SK-N-SH (cell line): ENCODE data around the gene ABCB10. TPM values are rescaled to one million over a fixed set of nuclear protein-coding genes. Genes with fewer than 3 reads are reported as not detected.

Source experiments
- CTCF ChIA-PET: fragments of 300-600, 350-600 bp; formaldehyde crosslinking; extraction: SDS; loops from one replicate; lab custom pipeline; 2021; lab: Yijun Ruan, JAX
- POLR2A ChIA-PET: fragments of 350-600 bp; sonication (Branson Sonifier 250); formaldehyde crosslinking; extraction: SDS; loops from one replicate; lab custom pipeline; 2020; ENCODE audit warnings: antibody characterized with exemption, inconsistent platforms; lab: Yijun Ruan, JAX
- DNase-seq: peaks from one replicate; pipeline ENCODE4 v3.0.0; 2012
- H2AFZ ChIP-seq: fragments of 200-600 bp; sonication (generic); 2 replicates; pipeline ENCODE4 v1.8.1; 2016; ENCODE audit warnings: antibody characterized with exemption, mild to moderate bottlenecking, low read depth
- H3F3A ChIP-seq: fragments of 200-600 bp; sonication (generic); replicated peaks from 2 replicates; pipeline ENCODE3; 2016; ENCODE audit warnings: antibody characterized with exemption, mild to moderate bottlenecking; ENCODE audit not compliant: insufficient read depth
- H3K27ac ChIP-seq, 2 experiments: fragments of 200-500 bp in 1 of 2; fragments of 200-600 bp in 1 of 2; sonication (Bioruptor generic) in 1 of 2; sonication (generic), shearing (Covaris generic) in 1 of 2; 2 replicates each; pipeline versions ENCODE4 v1.5.1 to v1.6.1; 2014 to 2016; ENCODE audit warnings: low read depth in 2 of 2, inconsistent platforms in 1 of 2, low read length in 1 of 2, mild to moderate bottlenecking in 1 of 2, mixed read lengths in 1 of 2
- H3K27me3 ChIP-seq: fragments of 200-600 bp; sonication (generic), shearing (Covaris generic); 2 replicates; pipeline ENCODE4 v1.6.1; 2016; ENCODE audit warnings: mixed run types; ENCODE audit not compliant: insufficient read depth
- H3K36me3 ChIP-seq, 2 experiments: fragments of 200-500 bp in 1 of 2; fragments of 200-600 bp in 1 of 2; sonication (Bioruptor generic) in 1 of 2; sonication (generic) in 1 of 2; replicated peaks in 1 of 2; 2 replicates each; pipeline versions ENCODE3 to v1.5.1; 2014 to 2016; ENCODE audit warnings: low read length in 1 of 2, mild to moderate bottlenecking in 1 of 2; ENCODE audit not compliant: insufficient read depth in 2 of 2, control insufficient read depth in 1 of 2
- H3K4me1 ChIP-seq, 2 experiments: fragments of 200-500 bp in 1 of 2; fragments of 200-600 bp in 1 of 2; sonication (Bioruptor generic) in 1 of 2; sonication (generic), shearing (Covaris generic) in 1 of 2; 2 replicates each; pipeline versions ENCODE4 v1.5.1 to v1.6.1; 2014 to 2016; ENCODE audit warnings: low read depth in 1 of 2, low read length in 1 of 2, mixed run types in 1 of 2; ENCODE audit not compliant: insufficient read depth in 2 of 2, control insufficient read depth in 1 of 2
- H3K4me2 ChIP-seq: fragments of 200-600 bp; sonication (generic), shearing (Covaris generic); 2 replicates; pipeline ENCODE4 v1.6.1; 2017; ENCODE audit warnings: mixed run types
- H3K4me3 ChIP-seq, 2 experiments: fragments of 200-500 bp in 1 of 2; fragments of 200-600 bp in 1 of 2; sonication (Bioruptor generic) in 1 of 2; sonication (generic), shearing (Covaris generic) in 1 of 2; 2 replicates each; pipeline versions ENCODE4 v1.5.1 to v1.8.1; 2014 to 2016; ENCODE audit warnings: low read depth in 2 of 2, inconsistent platforms in 1 of 2, low read length in 1 of 2, mild to moderate bottlenecking in 1 of 2, mixed read lengths in 1 of 2, moderate library complexity in 1 of 2
- H3K79me2 ChIP-seq: fragments of 200-600 bp; sonication (generic); 2 replicates; pipeline ENCODE4 v1.8.1; 2017; ENCODE audit warnings: mild to moderate bottlenecking; ENCODE audit not compliant: insufficient read depth
- H3K9ac ChIP-seq: fragments of 200-600 bp; sonication (generic); 2 replicates; pipeline ENCODE4 v1.6.1; 2017; ENCODE audit warnings: mixed run types
- H3K9me2 ChIP-seq: fragments of 200-600 bp; sonication (generic); 2 replicates; pipeline ENCODE4 v1.6.1; 2017; ENCODE audit warnings: mixed run types
- H3K9me3 ChIP-seq: fragments of 200-600 bp; sonication (generic); 2 replicates; pipeline ENCODE4 v1.6.1; 2017; ENCODE audit warnings: mixed run types, mild to moderate bottlenecking, moderate library complexity
- H4K20me1 ChIP-seq: fragments of 200-600 bp; sonication (generic); 2 replicates; pipeline ENCODE4 v1.6.1; 2017; ENCODE audit warnings: mild to moderate bottlenecking, mixed run types; ENCODE audit not compliant: insufficient read depth
- CHD2 ChIP-seq: fragments of 150-350 bp; IDR thresholded peaks from 2 replicates; pipeline ENCODE4 v1.6.1; 2018; ENCODE audit warnings: low read length; ENCODE audit not compliant: partially characterized antibody
- FOSL2 ChIP-seq: IDR thresholded peaks from 2 replicates; pipeline ENCODE4 v1.4.0; 2012; ENCODE audit warnings: low read depth, mild to moderate bottlenecking, moderate library complexity, borderline replicate concordance
- FOXJ3 ChIP-seq: sonication (generic); formaldehyde crosslinking; IDR thresholded peaks from 2 replicates; pipeline ENCODE4 v1.5.1; 2020; ENCODE audit warnings: mild to moderate bottlenecking, missing genetic modification reagents
- GABPA ChIP-seq: IDR thresholded peaks from 2 replicates; pipeline ENCODE4 v1.4.0; 2012; ENCODE audit warnings: low read depth, mild to moderate bottlenecking
- IRF3 ChIP-seq: fragments of 150-350 bp; IDR thresholded peaks from 2 replicates; pipeline ENCODE4 v1.6.1; 2016; ENCODE audit warnings: mild to moderate bottlenecking, low read depth, low read length
- MXI1 ChIP-seq: IDR thresholded peaks from 2 replicates; pipeline ENCODE4 v1.6.1; 2012; ENCODE audit warnings: mild to moderate bottlenecking, low read depth, low read length, improper control_type of control experiment
- NFIC ChIP-seq: IDR thresholded peaks from 2 replicates; pipeline ENCODE4 v1.4.0; 2012; ENCODE audit warnings: borderline replicate concordance
- PBX3 ChIP-seq: IDR thresholded peaks from 2 replicates; pipeline ENCODE4; 2012
- POLR2AphosphoS5 ChIP-seq: IDR thresholded peaks from 2 replicates; pipeline ENCODE4 v1.6.1; 2012; ENCODE audit warnings: low read depth, low read length
- RAD21 ChIP-seq: IDR thresholded peaks from 2 replicates; pipeline ENCODE4 v1.6.1; 2012; ENCODE audit warnings: mild to moderate bottlenecking, low read length
- RCOR1 ChIP-seq: fragments of 150-350 bp; IDR thresholded peaks from 2 replicates; pipeline ENCODE4 v1.6.1; 2017; ENCODE audit warnings: antibody characterized with exemption, low read length
- SIN3A ChIP-seq: IDR thresholded peaks from 2 replicates; pipeline ENCODE4 v1.6.1; 2012; ENCODE audit warnings: low read depth, mild to moderate bottlenecking, low read length, moderate library complexity, borderline replicate concordance
- TAF1 ChIP-seq: IDR thresholded peaks from 2 replicates; pipeline ENCODE4 v1.6.1; 2012; ENCODE audit warnings: low read depth, mild to moderate bottlenecking, low read length, moderate library complexity, borderline replicate concordance
- TCF12 ChIP-seq: IDR thresholded peaks from 2 replicates; pipeline ENCODE4 v1.4.0; 2012
- USF1 ChIP-seq: IDR thresholded peaks from 2 replicates; pipeline ENCODE4 v1.4.0; 2012; ENCODE audit warnings: low read depth, borderline replicate concordance
- WGBS: methylation state at CpG from one replicate; pipeline ENCODE4 v1.1.6; 2017; ENCODE audit warnings: low lambda C conversion rate; 5-methylcytosine and 5-hydroxymethylcytosine counted together
- polyA plus RNA-seq, 3 experiments: library from polyadenylated mRNA; depleted of rRNA; stranded (reverse); fragments of >200 nt; gene quantifications; 2 replicates each; pipeline ENCODE4 v1.2.3, GENCODE V29; 2012
- TF ChIP-seq, protein P1 (sequence below): IDR thresholded peaks from 2 replicates; pipeline ENCODE4 v1.4.0; 2012; ENCODE audit warnings: low read depth

Gene ABCB10
- polyA plus RNA-seq, 1 of the 3 experiments (the other 2 are of a cell fraction): 5.7 TPM

- POLR2A ChIA-PET: no interaction called here
These were observed 71.3 kb downstream of the ABCB10 start for GRCh38 chr1:229487181-229487580.

DNA sequence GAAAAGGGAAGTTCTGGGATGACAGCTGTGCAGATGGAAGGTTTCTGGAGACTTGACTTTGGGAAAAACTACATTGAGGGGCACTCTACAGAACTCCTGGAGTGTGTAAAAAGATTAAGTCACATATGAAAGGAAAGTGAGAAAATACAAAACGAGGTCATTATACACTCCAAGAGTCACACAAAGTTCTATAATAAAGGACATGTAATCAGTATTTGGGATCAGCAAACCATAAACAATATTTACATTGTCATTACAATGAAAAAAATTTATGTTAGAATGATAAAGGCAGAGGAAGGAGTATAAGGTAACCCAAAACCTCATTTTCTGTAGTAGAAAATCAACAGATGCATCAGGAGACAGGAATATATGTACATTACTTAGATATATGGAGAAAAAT is 73.2 kb downstream of the ABCB10 start:
- Histone ChIP-seq H3K9me2 (no peaks in the 10 kb centered on the region), H4K20me1 (no peaks in the 10 kb centered on the region), H3K36me3 (peaks cover 56 to 74% of the 10 kb centered on the region in 2 experiments), H3F3A (no peaks in the 10 kb centered on the region), H3K79me2 (no peaks in the 10 kb centered on the region), H3K4me1 (peaks cover 0 to 5% of the 10 kb centered on the region in 2 experiments; a peak in 1 of 4 replicates), H3K4me3 (no peak overlapping the region), H3K27ac (no peak overlapping the region), H3K27me3 (no peaks in the 10 kb centered on the region), H2AFZ (no peak overlapping the region), H3K4me2 (no peak overlapping the region), H3K9ac (no peak overlapping the region), H3K9me3 (no peaks in the 10 kb centered on the region)
- ChIA-PET POLR2A (no interaction called here), CTCF (interaction anchor here (1.0 to 8.7 kb wide), 3 partner anchors 9 to 820 kb away, joined by 3 to 143 read pairs (median 6); no protein-coding TSS in a partner anchor)
- 89% methylated on average over 1 of the region's 1 CpG for WGBS
- no peak for DNase-seq
- no peak for TF ChIP-seq MXI1
- no peak for TF ChIP-seq NFIC
- no peak for TF ChIP-seq TAF1
- no peak for TF ChIP-seq POLR2AphosphoS5
- no peak for TF ChIP-seq TCF12
- no peak for TF ChIP-seq RAD21
- TF ChIP-seq GABPA: no peak
- no peak for TF ChIP-seq FOXJ3 (CRISPR knock-in tag)
- TF ChIP-seq CHD2: no peak
- no peak for TF ChIP-seq USF1
- TF ChIP-seq, protein P1, sequence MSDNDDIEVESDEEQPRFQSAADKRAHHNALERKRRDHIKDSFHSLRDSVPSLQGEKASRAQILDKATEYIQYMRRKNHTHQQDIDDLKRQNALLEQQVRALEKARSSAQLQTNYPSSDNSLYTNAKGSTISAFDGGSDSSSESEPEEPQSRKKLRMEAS: no peak

More at GRCh38 chr1:229487181-229487580, 71.3 kb downstream of the ABCB10 start:
- Histone ChIP-seq H3K4me2 (no peak overlapping the region), H3K4me3 (no peak overlapping the region), H3K79me2 (no peaks in the 10 kb centered on the region), H3F3A (no peaks in the 10 kb centered on the region), H4K20me1 (no peaks in the 10 kb centered on the region), H3K9me3 (no peaks in the 10 kb centered on the region), H3K4me1 (no peaks in the 10 kb centered on the region), H3K9ac (no peak overlapping the region), H3K27me3 (no peaks in the 10 kb centered on the region), H3K9me2 (no peaks in the 10 kb centered on the region), H2AFZ (no peak overlapping the region), H3K27ac (no peak overlapping the region), H3K36me3 (peaks cover 56 to 68% of the 10 kb centered on the region in 2 experiments)
- no peak for DNase-seq
- 88% methylated on average over 1 of the region's 1 CpG for WGBS
- TF ChIP-seq MXI1 (no peak), RCOR1 (no peak), SIN3A (no peak), IRF3 (no peak), CHD2 (no peak), PBX3 (no peak), FOSL2 (no peak)
- CTCF ChIA-PET: interaction anchor here (8.7 kb wide), 1 partner anchor 231 kb away, joined by 143 read pairs; no protein-coding TSS in a partner anchor
